Vagina (tissue), 2 donors: Measurements from ENCODE around the gene ECEL1.

Experiments
- POLR2A ChIP-seq, 2 donors: fragments of 450-650 bp; IDR thresholded peaks; one replicate each; pipeline ENCODE4 v1.6.1; 2017; ENCODE audit warnings: antibody characterized with exemption in 2 of 2, mild to moderate bottlenecking in 2 of 2, moderate library complexity in 2 of 2
- POLR2AphosphoS5 ChIP-seq, 2 donors: sonication (generic); formaldehyde crosslinking; IDR thresholded peaks; one replicate each; pipeline ENCODE4 v1.9.0; 2017; ENCODE audit warnings: antibody characterized with exemption in 2 of 2, mild to moderate bottlenecking in 2 of 2, low read depth in 1 of 2; ENCODE audit not compliant: insufficient read depth in 1 of 2
- TF ChIP-seq, protein P1 (sequence below), 3 experiments: fragments of 450-650 bp in 2 of 3; fragments of 200-600 bp in 1 of 3; sonication (generic) in 1 of 3; IDR thresholded peaks; one replicate each; pipeline ENCODE4 v1.5.1; 2017 to 2019; ENCODE audit warnings: antibody characterized with exemption in 3 of 3, mild to moderate bottlenecking in 2 of 3, moderate library complexity in 2 of 3

DNA sequence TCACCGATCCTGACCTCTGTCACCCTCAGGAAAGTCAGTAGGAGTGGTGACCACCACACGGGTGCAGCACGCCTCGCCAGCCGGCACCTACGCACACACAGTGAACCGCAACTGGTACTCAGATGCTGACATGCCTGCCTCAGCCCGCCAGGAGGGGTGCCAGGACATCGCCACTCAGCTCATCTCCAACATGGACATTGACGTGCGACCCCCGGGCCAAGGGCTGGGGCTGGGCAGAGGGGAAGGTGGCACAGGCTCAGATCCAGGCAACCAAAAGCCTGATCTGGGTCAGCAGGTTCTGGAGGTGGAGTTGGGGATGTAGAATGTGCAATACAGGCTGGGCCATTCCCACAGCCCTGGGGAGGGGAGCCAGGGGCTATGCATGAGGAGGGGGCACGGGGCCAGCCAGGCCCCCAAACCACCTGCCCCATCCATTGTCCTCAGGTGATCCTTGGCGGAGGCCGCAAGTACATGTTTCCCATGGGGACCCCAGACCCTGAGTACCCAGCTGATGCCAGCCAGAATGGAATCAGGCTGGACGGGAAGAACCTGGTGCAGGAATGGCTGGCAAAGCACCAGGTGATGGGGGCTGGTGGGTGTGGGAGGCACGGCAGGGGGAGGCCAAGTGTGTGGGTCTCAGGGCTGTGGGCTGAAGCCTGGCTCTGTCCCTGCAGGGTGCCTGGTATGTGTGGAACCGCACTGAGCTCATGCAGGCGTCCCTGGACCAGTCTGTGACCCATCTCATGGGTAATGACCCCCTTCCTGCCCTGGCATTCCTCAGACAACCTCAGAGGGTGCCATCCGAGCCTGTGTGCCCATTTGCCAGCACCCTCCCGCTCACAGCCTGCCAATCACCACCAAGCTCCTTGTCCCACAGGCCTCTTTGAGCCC, 30.3 kb downstream of the ECEL1 start:
- TF ChIP-seq, protein P1, sequence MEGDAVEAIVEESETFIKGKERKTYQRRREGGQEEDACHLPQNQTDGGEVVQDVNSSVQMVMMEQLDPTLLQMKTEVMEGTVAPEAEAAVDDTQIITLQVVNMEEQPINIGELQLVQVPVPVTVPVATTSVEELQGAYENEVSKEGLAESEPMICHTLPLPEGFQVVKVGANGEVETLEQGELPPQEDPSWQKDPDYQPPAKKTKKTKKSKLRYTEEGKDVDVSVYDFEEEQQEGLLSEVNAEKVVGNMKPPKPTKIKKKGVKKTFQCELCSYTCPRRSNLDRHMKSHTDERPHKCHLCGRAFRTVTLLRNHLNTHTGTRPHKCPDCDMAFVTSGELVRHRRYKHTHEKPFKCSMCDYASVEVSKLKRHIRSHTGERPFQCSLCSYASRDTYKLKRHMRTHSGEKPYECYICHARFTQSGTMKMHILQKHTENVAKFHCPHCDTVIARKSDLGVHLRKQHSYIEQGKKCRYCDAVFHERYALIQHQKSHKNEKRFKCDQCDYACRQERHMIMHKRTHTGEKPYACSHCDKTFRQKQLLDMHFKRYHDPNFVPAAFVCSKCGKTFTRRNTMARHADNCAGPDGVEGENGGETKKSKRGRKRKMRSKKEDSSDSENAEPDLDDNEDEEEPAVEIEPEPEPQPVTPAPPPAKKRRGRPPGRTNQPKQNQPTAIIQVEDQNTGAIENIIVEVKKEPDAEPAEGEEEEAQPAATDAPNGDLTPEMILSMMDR (IDR thresholded peaks at IDR 0.05) = no peak
- TF ChIP-seq POLR2AphosphoS5 (IDR thresholded peaks at IDR 0.05; ENCODE audit: insufficient read depth in 1 of 2, low read depth in 1 of 2) (no peak), POLR2A (IDR thresholded peaks at IDR 0.05) (no peak)
